Skeletal muscle satellite cell (primary cell): ENCODE measurements around the gene FLOT1.
A peak's percentile ranks its signal among the peaks of the same experiment; 100 is the strongest.

Experiments
- H3K27me3 ChIP-seq: 2 replicates; pipeline ENCODE4 v1.7.0; 2013; ENCODE audit warnings: low read length; ENCODE audit not compliant: control insufficient read depth, insufficient read depth
- H3K36me3 ChIP-seq: 2 replicates; pipeline ENCODE4 v1.7.0; 2013; ENCODE audit warnings: mild to moderate bottlenecking, control low read depth, low read length; ENCODE audit not compliant: insufficient read depth
- H3K4me1 ChIP-seq: 2 replicates; pipeline ENCODE4 v1.7.0; 2013; ENCODE audit warnings: low read length; ENCODE audit not compliant: control insufficient read depth, insufficient read depth
- H3K4me2 ChIP-seq: 2 replicates; pipeline ENCODE4 v1.7.0; 2013; ENCODE audit warnings: mild to moderate bottlenecking, low read length
- H3K4me3 ChIP-seq: 2 replicates; pipeline ENCODE4 v1.7.0; 2013; ENCODE audit warnings: low read length
- H3K9ac ChIP-seq: 2 replicates; pipeline ENCODE4 v1.7.0; 2013; ENCODE audit warnings: mild to moderate bottlenecking, low read depth, low read length, moderate library complexity
- H3K9me3 ChIP-seq: replicated peaks from 2 replicates; pipeline ENCODE4 v1.7.0; 2013; ENCODE audit warnings: mild to moderate bottlenecking, control low read depth, low read length

Gene FLOT1

GRCh38 chr6:30703821-30704220, 38.7 kb downstream of the FLOT1 start:
- no peak overlapping the region for H3K4me3 ChIP-seq
- no peaks in the 10 kb centered on the region for H3K9me3 ChIP-seq
- H3K4me1 ChIP-seq = no peaks in the 10 kb centered on the region
- no peaks in the 10 kb centered on the region for H3K27me3 ChIP-seq
- no peak overlapping the region for H3K9ac ChIP-seq
- no peak overlapping the region for H3K4me2 ChIP-seq
- peaks cover 54% of the 10 kb centered on the region for H3K36me3 ChIP-seq

- Histone ChIP-seq H3K4me2 (no peak overlapping the region), H3K36me3 (peaks cover 49% of the 10 kb centered on the region), H3K4me3 (no peak overlapping the region), H3K9me3 (no peaks in the 10 kb centered on the region), H3K4me1 (no peaks in the 10 kb centered on the region), H3K9ac (no peak overlapping the region), H3K27me3 (no peaks in the 10 kb centered on the region)
These were observed 39.5 kb downstream of the FLOT1 start for GRCh38 chr6:30703011-30703410.

GRCh38 chr6:30700340-30700739, 42.1 kb downstream of the FLOT1 start:
- Histone ChIP-seq H3K27me3 (no peaks in the 10 kb centered on the region), H3K9me3 (no peaks in the 10 kb centered on the region), H3K4me2 (no peak overlapping the region), H3K4me1 (peaks cover 5% of the 10 kb centered on the region), H3K36me3 (peaks cover 36% of the 10 kb centered on the region), H3K9ac (no peak overlapping the region), H3K4me3 (no peak overlapping the region)

GRCh38 chr6:30696432-30696831, 46.1 kb downstream of the FLOT1 start:
- H3K9me3 ChIP-seq = no peaks in the 10 kb centered on the region
- H3K4me3 ChIP-seq = no peak overlapping the region
- H3K36me3 ChIP-seq = peaks cover 12% of the 10 kb centered on the region
- no peak overlapping the region for H3K9ac ChIP-seq
- H3K4me1 ChIP-seq = peaks cover 15% of the 10 kb centered on the region
- H3K27me3 ChIP-seq = no peaks in the 10 kb centered on the region
- no peak overlapping the region for H3K4me2 ChIP-seq

- Histone ChIP-seq H3K36me3 (no peaks in the 10 kb centered on the region), H3K9ac (peak overlapping the region; percentile 80), H3K27me3 (no peaks in the 10 kb centered on the region), H3K4me2 (peak overlapping the region; percentile 99), H3K9me3 (no peaks in the 10 kb centered on the region), H3K4me1 (peaks cover 47% of the 10 kb centered on the region), H3K4me3 (peak overlapping the region; percentile 95)
These were observed 51.2 kb downstream of the FLOT1 start for GRCh38 chr6:30691208-30691847.

- peak within 1 kb of the TSS; percentile 95 for H3K4me3 ChIP-seq
- no peaks in the 10 kb centered on the region for H3K9me3 ChIP-seq
- peaks cover 3% of the 10 kb centered on the region for H3K36me3 ChIP-seq
- peaks cover 45% of the 10 kb centered on the region for H3K4me1 ChIP-seq
- H3K9ac ChIP-seq = peak within 1 kb of the TSS; percentile 80
- H3K27me3 ChIP-seq = no peaks in the 10 kb centered on the region
- H3K4me2 ChIP-seq = peak within 1 kb of the TSS; percentile 99
These were observed 51.9 kb downstream of the FLOT1 start, which contains the start of gene NRM for GRCh38 chr6:30690403-30691207. NRM (minus strand) TSS chr6:30690984; CDS start chr6:30690974, 10 bp downstream.

GRCh38 chr6:30689985-30690384, 52.5 kb downstream of the FLOT1 start:
- H3K4me2 ChIP-seq = peak overlapping the region; percentile 99
- peaks cover 43% of the 10 kb centered on the region for H3K4me1 ChIP-seq
- H3K9me3 ChIP-seq = no peaks in the 10 kb centered on the region
- H3K4me3 ChIP-seq = peak overlapping the region; percentile 95
- H3K27me3 ChIP-seq = no peaks in the 10 kb centered on the region
- peak overlapping the region; percentile 80 for H3K9ac ChIP-seq
- peaks cover 9% of the 10 kb centered on the region for H3K36me3 ChIP-seq

GRCh38 chr6:30689022-30689865, 53.2 kb downstream of the FLOT1 start:
- Histone ChIP-seq H3K4me3 (peak overlapping the region; percentile 95), H3K9ac (peak overlapping the region; percentile 80), H3K9me3 (no peaks in the 10 kb centered on the region), H3K4me1 (peaks cover 39% of the 10 kb centered on the region), H3K4me2 (peak overlapping the region; percentile 99), H3K36me3 (peaks cover 13% of the 10 kb centered on the region), H3K27me3 (no peaks in the 10 kb centered on the region)

GRCh38 chr6:30688569-30688968, 53.9 kb downstream of the FLOT1 start:
- Histone ChIP-seq H3K9ac (peak overlapping the region; percentile 96), H3K36me3 (peaks cover 19% of the 10 kb centered on the region), H3K4me3 (peak overlapping the region; percentile 95), H3K27me3 (no peaks in the 10 kb centered on the region), H3K4me1 (peaks cover 39% of the 10 kb centered on the region), H3K9me3 (no peaks in the 10 kb centered on the region), H3K4me2 (peak overlapping the region; percentile 99)

GRCh38 chr6:30687659-30688431, 54.6 kb downstream of the FLOT1 start:
- Histone ChIP-seq H3K27me3 (no peaks in the 10 kb centered on the region), H3K9me3 (no peaks in the 10 kb centered on the region), H3K4me2 (peak overlapping the region; percentile 99), H3K36me3 (peaks cover 27% of the 10 kb centered on the region), H3K9ac (peak overlapping the region; percentile 96), H3K4me3 (peak overlapping the region; percentile 95), H3K4me1 (peaks cover 39% of the 10 kb centered on the region)
